Neural progenitor cell (in vitro differentiated cells): ENCODE data around the gene COL23A1. TPM values are rescaled to one million over a fixed set of nuclear protein-coding genes. Genes with fewer than 3 reads are reported as not detected.

Experiments
- DNase-seq: peaks from one replicate; pipeline ENCODE4 v3.0.0-alpha.2; 2016; ENCODE audit warnings: low spot score
- H2AFZ ChIP-seq: fragments of 200-600 bp; sonication (generic); replicated peaks from 2 replicates; pipeline ENCODE4 v1.6.1; 2016; ENCODE audit warnings: antibody characterized with exemption
- H3F3A ChIP-seq: fragments of 200-600 bp; sonication (generic); 2 replicates; pipeline ENCODE4 v1.6.1; 2016; ENCODE audit warnings: antibody characterized with exemption, low read depth
- H3K27ac ChIP-seq: fragments of 200-600 bp; sonication (generic); 2 replicates; pipeline ENCODE4 v1.5.1; 2016; ENCODE audit warnings: mild to moderate bottlenecking
- H3K27me3 ChIP-seq: fragments of 200-600 bp; sonication (generic); 2 replicates; pipeline ENCODE4 v1.6.1; 2016; ENCODE audit warnings: mild to moderate bottlenecking, moderate library complexity
- H3K36me3 ChIP-seq: fragments of 200-600 bp; sonication (generic); 2 replicates; pipeline ENCODE4 v1.5.1; 2016
- H3K4me1 ChIP-seq: fragments of 200-600 bp; sonication (generic); 2 replicates; pipeline ENCODE4 v1.6.1; 2016; ENCODE audit warnings: mixed run types
- H3K4me2 ChIP-seq: fragments of 200-600 bp; sonication (generic); 2 replicates; pipeline ENCODE4 v1.6.1; 2016
- H3K4me3 ChIP-seq: fragments of 200-600 bp; sonication (generic); 2 replicates; pipeline ENCODE4 v1.5.1; 2016
- H3K79me2 ChIP-seq: fragments of 200-600 bp; sonication (generic); 2 replicates; pipeline ENCODE4 v1.6.1; 2016; ENCODE audit warnings: low read depth
- H3K9ac ChIP-seq: fragments of 200-600 bp; sonication (generic); 2 replicates; pipeline ENCODE4 v1.6.1; 2016
- H3K9me3 ChIP-seq: fragments of 200-600 bp; sonication (generic); 2 replicates; pipeline ENCODE4 v1.5.1; 2016; ENCODE audit warnings: low read depth
- H4K20me1 ChIP-seq: fragments of 200-600 bp; sonication (generic); 2 replicates; pipeline ENCODE4 v1.6.1; 2016; ENCODE audit warnings: low read depth
- H3K27ac Mint-ChIP-seq: 3 replicates; pipeline ENCODE4 v1.8.0; 2021; ENCODE audit warnings: mixed read lengths
- H3K27me3 Mint-ChIP-seq: 2 replicates; pipeline ENCODE4 v1.8.0; 2022; ENCODE audit warnings: low read depth, mild to moderate bottlenecking, inconsistent platforms, moderate library complexity, mixed read lengths; ENCODE audit not compliant: insufficient read depth
- H3K36me3 Mint-ChIP-seq: 3 replicates; pipeline ENCODE4 v1.8.0; 2021; ENCODE audit warnings: mixed read lengths
- H3K4me1 Mint-ChIP-seq: 3 replicates; pipeline ENCODE4 v1.8.0; 2021; ENCODE audit warnings: mixed read lengths
- H3K4me3 Mint-ChIP-seq: 3 replicates; pipeline ENCODE4 v1.8.0; 2021; ENCODE audit warnings: mild to moderate bottlenecking, moderate library complexity, mixed read lengths
- H3K9me3 Mint-ChIP-seq: 3 replicates; pipeline ENCODE4 v1.8.0; 2020; ENCODE audit warnings: mixed read lengths
- EZH2 ChIP-seq: fragments of 200-600 bp; sonication (generic); IDR thresholded peaks from 2 replicates; pipeline ENCODE4 v1.6.1; 2017; ENCODE audit warnings: antibody characterized with exemption, mild to moderate bottlenecking, moderate library complexity
- EZH2phosphoT487 ChIP-seq: fragments of 200-600 bp; sonication (generic); IDR thresholded peaks from 2 replicates; pipeline ENCODE4 v1.6.1; 2017; ENCODE audit warnings: antibody characterized with exemption
- total RNA-seq: library from RNA; depleted of rRNA; stranded (reverse); fragments of >200 nt; gene quantifications from 2 replicates; pipeline ENCODE4 v1.2.3, GENCODE V29; 2015; ENCODE audit warnings: low replicate concordance
- TF ChIP-seq, protein P1 (sequence below): fragments of 200-600 bp; sonication (generic); IDR thresholded peaks from 2 replicates; pipeline ENCODE4 v1.5.1; 2017; ENCODE audit warnings: antibody characterized with exemption, mild to moderate bottlenecking

Gene COL23A1
- total RNA-seq, 1 donor from 2014 or later, result not detected

- Histone ChIP-seq H3K79me2 (peaks cover 9% of the 10 kb centered on the region), H3K4me3 (no peak overlapping the region), H3K9me3 (no peaks in the 10 kb centered on the region), H2AFZ (no peak overlapping the region), H3K4me1 (peaks cover 8% of the 10 kb centered on the region), H3K9ac (no peak overlapping the region), H3K36me3 (no peaks in the 10 kb centered on the region), H3K27ac (no peak overlapping the region), H3F3A (peaks cover 30% of the 10 kb centered on the region), H3K27me3 (no peaks in the 10 kb centered on the region), H3K4me2 (no peak overlapping the region), H4K20me1 (peaks cover 10% of the 10 kb centered on the region)
- Mint-ChIP-seq H3K27me3 (peaks cover 10% of the 10 kb centered on the region), H3K36me3 (peaks cover 2% of the 10 kb centered on the region), H3K4me3 (no peak overlapping the region), H3K9me3 (no peaks in the 10 kb centered on the region), H3K27ac (peak overlapping the region; percentile 42), H3K4me1 (peaks cover 18% of the 10 kb centered on the region)
- TF ChIP-seq EZH2phosphoT487, result no peak
- TF ChIP-seq EZH2, result no peak
- TF ChIP-seq, protein P1, sequence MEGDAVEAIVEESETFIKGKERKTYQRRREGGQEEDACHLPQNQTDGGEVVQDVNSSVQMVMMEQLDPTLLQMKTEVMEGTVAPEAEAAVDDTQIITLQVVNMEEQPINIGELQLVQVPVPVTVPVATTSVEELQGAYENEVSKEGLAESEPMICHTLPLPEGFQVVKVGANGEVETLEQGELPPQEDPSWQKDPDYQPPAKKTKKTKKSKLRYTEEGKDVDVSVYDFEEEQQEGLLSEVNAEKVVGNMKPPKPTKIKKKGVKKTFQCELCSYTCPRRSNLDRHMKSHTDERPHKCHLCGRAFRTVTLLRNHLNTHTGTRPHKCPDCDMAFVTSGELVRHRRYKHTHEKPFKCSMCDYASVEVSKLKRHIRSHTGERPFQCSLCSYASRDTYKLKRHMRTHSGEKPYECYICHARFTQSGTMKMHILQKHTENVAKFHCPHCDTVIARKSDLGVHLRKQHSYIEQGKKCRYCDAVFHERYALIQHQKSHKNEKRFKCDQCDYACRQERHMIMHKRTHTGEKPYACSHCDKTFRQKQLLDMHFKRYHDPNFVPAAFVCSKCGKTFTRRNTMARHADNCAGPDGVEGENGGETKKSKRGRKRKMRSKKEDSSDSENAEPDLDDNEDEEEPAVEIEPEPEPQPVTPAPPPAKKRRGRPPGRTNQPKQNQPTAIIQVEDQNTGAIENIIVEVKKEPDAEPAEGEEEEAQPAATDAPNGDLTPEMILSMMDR, result no peak
- DNase-seq, result no peak
Observed at GRCh38 chr5:178236126-178236525, 354.1 kb downstream of the COL23A1 start.

GRCh38 chr5:178235588-178235974 lies 354.6 kb downstream of the COL23A1 start:
- Histone ChIP-seq H3K27ac (no peak overlapping the region), H3K4me3 (no peak overlapping the region), H3K9me3 (no peaks in the 10 kb centered on the region), H3K4me1 (peaks cover 9% of the 10 kb centered on the region), H3K79me2 (peaks cover 15% of the 10 kb centered on the region), H3K4me2 (no peak overlapping the region), H4K20me1 (peaks cover 15% of the 10 kb centered on the region), H3F3A (peaks cover 30% of the 10 kb centered on the region), H3K36me3 (no peaks in the 10 kb centered on the region), H2AFZ (no peak overlapping the region), H3K27me3 (no peaks in the 10 kb centered on the region), H3K9ac (no peak overlapping the region)
- Mint-ChIP-seq H3K27me3 (peaks cover 9% of the 10 kb centered on the region), H3K4me1 (peaks cover 21% of the 10 kb centered on the region), H3K36me3 (peaks cover 6% of the 10 kb centered on the region), H3K27ac (peak overlapping the region; percentile 57), H3K9me3 (no peaks in the 10 kb centered on the region), H3K4me3 (no peak overlapping the region)
- TF ChIP-seq, protein P1, result no peak
- TF ChIP-seq EZH2phosphoT487, result no peak
- TF ChIP-seq EZH2, result no peak
- no peak for DNase-seq

DNA sequence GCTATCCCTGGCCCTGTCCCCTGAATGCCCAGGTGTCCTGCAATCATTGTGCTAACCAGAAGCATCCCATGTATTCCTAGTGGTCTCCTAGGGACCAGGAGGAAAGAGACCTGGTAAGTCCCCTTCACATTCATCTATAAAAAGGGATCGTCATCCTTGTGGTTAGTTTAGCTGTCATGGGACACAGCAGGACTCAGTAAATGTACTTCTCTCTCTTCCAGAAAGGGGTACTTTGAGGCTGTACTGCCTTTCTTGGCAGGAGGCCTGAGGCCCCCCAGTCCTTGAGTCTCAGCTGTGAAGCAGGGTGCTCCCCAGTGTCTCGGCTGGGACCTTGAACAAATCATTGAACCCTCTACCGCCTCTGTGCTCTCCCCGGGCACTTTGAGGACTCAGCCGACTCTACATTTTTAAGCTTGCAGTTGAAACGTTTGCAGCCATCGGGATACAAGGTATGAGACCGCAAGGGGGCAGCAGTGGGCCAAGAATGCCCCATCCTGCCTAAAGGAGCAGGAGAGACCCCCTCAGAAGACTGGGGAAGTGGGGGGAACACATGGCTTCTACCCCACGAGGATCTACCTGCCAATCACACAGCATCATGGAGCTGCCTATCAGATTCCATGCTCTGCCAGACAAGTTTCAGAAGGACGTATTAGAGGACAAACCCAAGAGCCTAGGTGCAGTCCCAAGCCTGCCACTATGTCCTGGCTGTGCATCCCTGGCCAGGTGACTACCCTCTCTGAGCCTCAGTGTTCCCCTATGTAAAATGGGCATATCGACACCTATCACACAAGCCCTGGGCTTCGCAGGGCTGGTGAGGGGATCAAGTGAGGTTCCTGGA lies 355.2 kb downstream of the COL23A1 start:
- Histone ChIP-seq H3K4me2 (no peak overlapping the region), H3K9ac (no peak overlapping the region), H2AFZ (no peak overlapping the region), H3K79me2 (peaks cover 18% of the 10 kb centered on the region), H3K27me3 (no peaks in the 10 kb centered on the region), H4K20me1 (peaks cover 16% of the 10 kb centered on the region), H3K9me3 (no peaks in the 10 kb centered on the region), H3K36me3 (no peaks in the 10 kb centered on the region), H3K27ac (no peak overlapping the region), H3K4me3 (no peak overlapping the region), H3F3A (peaks cover 30% of the 10 kb centered on the region), H3K4me1 (peaks cover 9% of the 10 kb centered on the region)
- Mint-ChIP-seq H3K4me3 (peak overlapping the region; percentile 24), H3K4me1 (peaks cover 22% of the 10 kb centered on the region), H3K27me3 (peaks cover 7% of the 10 kb centered on the region), H3K36me3 (peaks cover 10% of the 10 kb centered on the region), H3K9me3 (no peaks in the 10 kb centered on the region), H3K27ac (no peak overlapping the region)
- no peak for TF ChIP-seq EZH2
- TF ChIP-seq, protein P1, result peak; percentile 86
- DNase-seq, result peak; percentile 89
